Middle frontal gyrus (tissue), 1 donor: ENCODE data around the gene PSIP1.
"Not testable (repeated sequence)": the region's sequence is repeated elsewhere in the genome, so short reads cannot be mapped to it uniquely, and the experiment has no call there.

Source experiments
- DNase-seq: peaks from one replicate; pipeline ENCODE4 v3.0.0-alpha.2; 2015; ENCODE audit warnings: low spot score; ENCODE audit errors: extremely low spot score

PSIP1 gene

GRCh38 chr9:15505921-15506320 lies 4.8 kb downstream of the PSIP1 start:
- DNase-seq, result no peak

- no peak for DNase-seq
Measured at GRCh38 chr9:15501803-15502202, 9.0 kb downstream of the PSIP1 start.

GRCh38 chr9:15501179-15501578 lies 9.6 kb downstream of the PSIP1 start:
- no peak for DNase-seq

- no peak for DNase-seq
Measured at GRCh38 chr9:15499139-15499538, 11.6 kb downstream of the PSIP1 start.

GRCh38 chr9:15498246-15498995 lies 12.3 kb downstream of the PSIP1 start:
- DNase-seq, result no peak

- DNase-seq, result no peak
Measured at GRCh38 chr9:15492485-15493150, 18.2 kb downstream of the PSIP1 start.

- no peak for DNase-seq
Measured at GRCh38 chr9:15491950-15492349, 18.8 kb downstream of the PSIP1 start.

GRCh38 chr9:15485836-15486666 lies 24.7 kb downstream of the PSIP1 start:
- DNase-seq, result no peak

- no peak for DNase-seq
Measured at GRCh38 chr9:15484802-15485201, 26.0 kb downstream of the PSIP1 start.

GRCh38 chr9:15482146-15482545 lies 28.6 kb downstream of the PSIP1 start:
- no peak for DNase-seq

- DNase-seq, result no peak
Measured at GRCh38 chr9:15480028-15480427, 30.7 kb downstream of the PSIP1 start.

- peak; percentile 31 for DNase-seq
Measured at GRCh38 chr9:15475923-15476536, 34.7 kb downstream of the PSIP1 start.

GRCh38 chr9:15469862-15470261 lies 40.9 kb downstream of the PSIP1 start:
- no peak for DNase-seq

- DNase-seq, result no peak
Measured at GRCh38 chr9:15469406-15469805, 41.4 kb downstream of the PSIP1 start.

- DNase-seq, result no peak
Measured at GRCh38 chr9:15468145-15468544, 42.6 kb downstream of the PSIP1 start.

GRCh38 chr9:15461601-15462000 lies 49.2 kb downstream of the PSIP1 start:
- DNase-seq, result no peak

GRCh38 chr9:15461056-15461455 lies 49.7 kb downstream of the PSIP1 start:
- no peak for DNase-seq

- no peak for DNase-seq
Measured at GRCh38 chr9:15453956-15454355, 56.8 kb downstream of the PSIP1 start.

GRCh38 chr9:15444141-15444540 lies 66.6 kb downstream of the PSIP1 start:
- DNase-seq, result no peak

- DNase-seq, result not testable (repeated sequence)
Measured at GRCh38 chr9:15442264-15442663, 68.5 kb downstream of the PSIP1 start.

- not testable (repeated sequence) for DNase-seq
Measured at GRCh38 chr9:15441841-15442240, 68.9 kb downstream of the PSIP1 start.

- DNase-seq, result no peak
Measured at GRCh38 chr9:15438891-15439290, 71.9 kb downstream of the PSIP1 start.
